ENCODE data around the gene CXXC4.

CXXC4 gene

GRCh38 chr4:104489731-104490095, 5.0 kb downstream of the CXXC4 start:
- DNase-seq (ENCODE audit: low read depth in 3 of 3) = no peak

- no peak for DNase-seq (ENCODE audit: low read depth in 3 of 3)
These were observed 6.5 kb downstream of the CXXC4 start for GRCh38 chr4:104488151-104488550.

- no peak for DNase-seq (ENCODE audit: low read depth in 3 of 3)
These were observed 7.8 kb downstream of the CXXC4 start for GRCh38 chr4:104486716-104487504.

GRCh38 chr4:104475652-104476051, 19.0 kb downstream of the CXXC4 start:
- DNase-seq (ENCODE audit: low read depth in 3 of 3) = no peak

GRCh38 chr4:104472766-104473165, 21.9 kb downstream of the CXXC4 start:
- no peak for DNase-seq (ENCODE audit: low read depth in 3 of 3)

- DNase-seq (ENCODE audit: low read depth in 3 of 3) = no peak
These were observed 23.9 kb downstream of the CXXC4 start for GRCh38 chr4:104470770-104471169.

GRCh38 chr4:104469794-104470193, 24.9 kb downstream of the CXXC4 start:
- no peak for DNase-seq (ENCODE audit: low read depth in 3 of 3)

- no peak for DNase-seq (ENCODE audit: low read depth in 3 of 3)
These were observed 29.1 kb downstream of the CXXC4 start for GRCh38 chr4:104465619-104466018.

GRCh38 chr4:104465201-104465600, 29.5 kb downstream of the CXXC4 start:
- no peak for DNase-seq (ENCODE audit: low read depth in 3 of 3)

GRCh38 chr4:104462641-104463040, 32.1 kb downstream of the CXXC4 start:
- DNase-seq (ENCODE audit: low read depth in 3 of 3) = no peak

- DNase-seq (ENCODE audit: low read depth in 3 of 3) = no peak
These were observed 37.2 kb downstream of the CXXC4 start for GRCh38 chr4:104457308-104457981.

- no peak for DNase-seq (ENCODE audit: low read depth in 3 of 3)
These were observed 43.1 kb downstream of the CXXC4 start for GRCh38 chr4:104451573-104451972.

GRCh38 chr4:104449537-104449936, 45.2 kb downstream of the CXXC4 start:
- DNase-seq (ENCODE audit: low read depth in 3 of 3) = no peak

GRCh38 chr4:104447294-104447693, 47.4 kb downstream of the CXXC4 start:
- DNase-seq (ENCODE audit: low read depth in 3 of 3) = no peak

- no peak for DNase-seq (ENCODE audit: low read depth in 3 of 3)
These were observed 48.0 kb downstream of the CXXC4 start for GRCh38 chr4:104446431-104447278.

GRCh38 chr4:104444685-104445084, 50.0 kb downstream of the CXXC4 start:
- no peak for DNase-seq (ENCODE audit: low read depth in 3 of 3)

GRCh38 chr4:104436542-104436941, 58.2 kb downstream of the CXXC4 start:
- no peak for DNase-seq (ENCODE audit: low read depth in 3 of 3)

GRCh38 chr4:104429150-104429741, 65.4 kb downstream of the CXXC4 start:
- no peak for DNase-seq (ENCODE audit: low read depth in 3 of 3)

GRCh38 chr4:104425948-104426347, 68.7 kb downstream of the CXXC4 start:
- no peak for DNase-seq (ENCODE audit: low read depth in 3 of 3)

- no peak for DNase-seq (ENCODE audit: low read depth in 3 of 3)
These were observed 69.7 kb downstream of the CXXC4 start for GRCh38 chr4:104424989-104425388.

GRCh38 chr4:104424475-104424941, 70.2 kb downstream of the CXXC4 start:
- DNase-seq (ENCODE audit: low read depth in 3 of 3) = no peak

GRCh38 chr4:104421566-104421965, 73.1 kb downstream of the CXXC4 start:
- DNase-seq (ENCODE audit: low read depth in 3 of 3) = no peak
